AML-193 (cell line): ENCODE results near the gene MUC22.
"Not testable (repeated sequence)": the region's sequence is repeated elsewhere in the genome, so short reads cannot be mapped to it uniquely, and the experiment has no call there.

ENCODE experiments used
- DNase-seq, 2 experiments: peaks; one replicate each; lab custom pipeline; 2025; lab: John Stamatoyannopoulos, UW

The MUC22 gene

GRCh38 chr6:30998785-30999184 lies 11.5 kb upstream of the MUC22 start:
- DNase-seq, result no peak

GRCh38 chr6:31000067-31000860 lies 10.0 kb upstream of the MUC22 start:
- DNase-seq, result not testable (repeated sequence)

GRCh38 chr6:31001281-31001888 lies 8.9 kb upstream of the MUC22 start:
- no peak for DNase-seq

- no peak for DNase-seq
These were observed 7.8 kb upstream of the MUC22 start for GRCh38 chr6:31002471-31002870.

GRCh38 chr6:31004794-31005193 lies 5.5 kb upstream of the MUC22 start:
- no peak for DNase-seq

- DNase-seq, result no peak
These were observed 4.8 kb upstream of the MUC22 start for GRCh38 chr6:31005249-31006020.

DNA sequence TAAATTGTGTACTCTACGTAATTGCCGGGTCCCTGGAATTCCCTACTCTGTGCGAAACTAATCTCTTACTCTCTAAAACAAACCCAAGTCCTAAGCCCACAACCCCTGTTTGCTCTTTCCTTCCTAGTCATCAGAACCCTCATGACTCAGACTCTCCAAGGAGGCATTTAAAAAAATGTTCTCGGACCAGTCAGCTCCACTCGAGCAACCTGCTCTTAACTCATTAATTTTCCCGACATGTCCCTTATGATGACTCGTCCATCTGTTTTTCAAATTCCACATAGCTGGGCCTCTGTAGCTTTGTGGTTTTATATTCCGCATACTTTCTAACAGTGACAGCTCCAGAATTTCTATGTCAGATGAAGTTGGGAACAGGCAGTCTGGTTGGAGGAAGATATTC lies 2.6 kb upstream of the MUC22 start:
- DNase-seq, result no peak

GRCh38 chr6:31008165-31008564 lies 2.1 kb upstream of the MUC22 start:
- no peak for DNase-seq

DNA sequence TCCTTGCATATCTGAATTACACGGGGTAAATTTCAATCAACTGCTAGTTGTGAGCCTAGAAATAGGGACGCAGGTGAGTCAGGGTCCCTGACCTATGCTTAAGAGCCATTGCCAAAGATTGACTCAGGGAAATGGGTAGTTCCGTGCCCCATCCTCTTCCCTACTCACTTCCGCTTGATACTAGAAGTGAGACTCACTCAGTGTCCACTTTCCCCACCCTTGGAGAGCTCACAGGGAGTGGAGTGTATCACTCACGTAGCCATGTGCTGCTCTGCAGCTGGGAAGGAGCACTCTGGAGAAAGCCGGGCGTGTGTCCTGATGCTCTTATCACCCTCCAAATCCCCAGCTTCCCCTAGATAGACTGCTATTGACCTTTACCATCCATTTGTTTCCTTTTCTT lies 543 bp upstream of the MUC22 start:
- DNase-seq, result no peak

DNA sequence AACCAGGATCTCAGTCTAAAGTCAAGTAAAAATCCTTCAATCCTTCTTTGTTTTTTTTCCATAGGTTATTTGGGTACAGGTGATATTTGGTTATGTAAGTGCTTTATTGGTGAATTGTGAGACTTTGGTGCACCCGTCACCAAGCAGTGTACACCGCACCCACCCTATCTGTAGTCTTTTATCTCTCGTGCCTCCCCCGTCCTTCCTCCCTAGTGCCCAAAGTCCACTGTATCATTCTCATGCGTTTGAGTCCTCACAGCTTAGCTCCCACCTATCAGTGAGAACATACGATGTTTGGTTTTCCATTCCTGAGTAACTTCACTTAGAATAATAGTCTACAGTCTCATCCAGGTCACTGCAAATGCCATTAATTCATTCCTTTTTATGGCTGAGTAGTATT lies 879 bp downstream of the MUC22 start:
- no peak for DNase-seq

DNA sequence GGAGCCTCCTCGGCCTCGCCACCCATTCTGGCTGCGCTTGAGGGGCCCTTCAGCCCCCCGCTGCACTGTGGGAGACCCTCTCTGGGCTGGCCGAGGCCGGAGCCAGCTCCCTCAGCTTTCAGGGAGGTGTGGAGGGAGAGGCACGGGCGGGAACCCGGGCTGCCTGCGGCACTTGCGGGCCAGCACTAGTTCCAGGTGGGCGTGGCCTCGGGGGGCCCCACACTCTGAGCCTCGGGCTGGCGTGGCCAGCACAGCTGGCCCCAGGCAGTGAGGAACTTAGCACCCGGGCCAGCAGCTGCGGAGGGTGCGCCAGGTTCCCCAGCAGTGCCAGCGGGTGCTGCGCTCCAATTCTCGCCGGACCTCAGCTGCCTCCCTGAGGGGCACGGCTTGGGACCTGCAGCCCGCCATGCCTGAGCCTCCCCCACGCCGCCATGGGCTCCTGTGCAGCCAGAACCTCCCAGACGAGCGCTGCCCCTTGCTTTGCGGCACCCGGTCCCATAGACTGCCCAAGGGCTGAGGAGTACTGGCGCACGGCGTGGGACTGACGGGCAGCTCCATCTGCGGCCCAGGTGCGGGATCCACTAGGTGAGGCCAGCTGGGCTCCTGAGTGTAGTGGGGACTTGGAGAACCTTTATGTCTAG lies 6.5 kb downstream of the MUC22 start:
- no peak for DNase-seq

GRCh38 chr6:31017436-31017835 lies 7.2 kb downstream of the MUC22 start:
- not testable (repeated sequence) for DNase-seq

DNA sequence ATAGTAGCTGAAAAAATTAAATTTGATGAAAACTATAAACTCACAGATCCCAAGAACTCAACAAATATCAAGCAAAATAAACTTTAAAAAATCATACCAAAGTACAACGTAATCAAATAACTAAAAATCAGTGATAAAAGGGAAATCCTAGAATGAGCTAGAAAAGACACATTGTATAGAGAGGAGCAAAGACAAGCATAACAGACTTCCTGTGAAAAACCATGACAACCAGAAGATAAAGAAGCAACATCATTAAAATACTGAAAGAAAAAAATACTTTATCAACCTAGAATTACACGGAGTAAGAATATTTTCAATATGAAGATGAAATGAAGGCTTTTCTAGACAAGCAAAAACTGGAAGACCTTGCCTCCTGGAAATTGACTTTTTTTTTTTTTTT lies 9.8 kb downstream of the MUC22 start:
- no peak for DNase-seq

DNA sequence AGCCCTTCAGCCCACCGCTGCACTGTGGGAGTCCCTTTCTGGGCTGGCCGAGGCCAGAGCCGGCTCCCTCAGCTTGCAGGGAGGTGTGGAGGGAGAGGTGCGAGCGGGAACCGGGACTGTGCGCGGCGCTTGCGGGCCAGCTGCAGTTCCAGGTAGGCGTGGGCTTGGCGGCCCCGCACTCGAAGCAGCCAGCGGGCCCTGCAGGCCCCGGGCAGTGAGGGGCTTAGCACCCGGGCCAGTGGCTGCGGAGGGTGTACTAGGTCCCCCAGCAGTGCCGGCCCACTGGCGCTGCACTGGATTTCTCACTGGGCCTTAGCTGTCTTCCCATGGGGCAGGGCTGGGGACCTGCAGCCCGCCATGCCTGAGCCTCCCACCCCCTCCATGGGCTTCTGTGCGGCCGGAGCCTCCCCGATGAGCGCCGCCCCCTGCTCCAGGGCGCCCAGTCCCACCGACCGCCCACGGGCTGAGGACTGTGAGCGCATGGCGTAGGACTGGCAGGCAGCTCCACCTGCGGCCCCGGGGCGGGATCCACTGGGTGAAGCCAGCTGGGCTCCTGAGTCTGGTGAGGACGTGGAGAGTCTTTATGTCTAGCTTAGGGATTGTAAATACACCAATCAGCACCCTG lies 10.5 kb downstream of the MUC22 start:
- DNase-seq, result not testable (repeated sequence)

GRCh38 chr6:31021705-31022531 lies 11.6 kb downstream of the MUC22 start:
- not testable (repeated sequence) for DNase-seq

- DNase-seq, result no peak
These were observed 15.3 kb downstream of the MUC22 start for GRCh38 chr6:31025595-31025994.

DNA sequence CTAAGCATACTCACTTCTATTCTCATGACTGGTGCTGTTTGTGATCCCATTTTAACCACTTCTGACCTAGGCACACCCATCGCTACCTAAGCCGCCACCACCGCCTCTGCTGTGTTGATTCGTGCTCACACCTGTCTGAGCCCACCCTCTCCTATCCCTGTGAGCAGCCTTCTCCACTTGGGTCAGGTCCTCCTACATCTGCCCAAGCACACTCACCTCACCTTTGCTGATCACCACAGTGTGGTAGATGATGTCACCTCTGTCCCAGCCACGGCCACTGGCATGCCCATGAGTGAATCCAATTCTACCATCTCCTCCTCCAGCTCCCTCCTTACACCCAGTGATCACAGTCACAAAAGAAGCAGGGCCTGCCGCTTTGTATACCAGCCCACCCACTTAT lies 20.8 kb downstream of the MUC22 start:
- DNase-seq, result no peak

GRCh38 chr6:31033075-31033474 lies 22.8 kb downstream of the MUC22 start:
- DNase-seq, result no peak

GRCh38 chr6:31035862-31036497 lies 25.7 kb downstream of the MUC22 start:
- DNase-seq, result no peak

DNA sequence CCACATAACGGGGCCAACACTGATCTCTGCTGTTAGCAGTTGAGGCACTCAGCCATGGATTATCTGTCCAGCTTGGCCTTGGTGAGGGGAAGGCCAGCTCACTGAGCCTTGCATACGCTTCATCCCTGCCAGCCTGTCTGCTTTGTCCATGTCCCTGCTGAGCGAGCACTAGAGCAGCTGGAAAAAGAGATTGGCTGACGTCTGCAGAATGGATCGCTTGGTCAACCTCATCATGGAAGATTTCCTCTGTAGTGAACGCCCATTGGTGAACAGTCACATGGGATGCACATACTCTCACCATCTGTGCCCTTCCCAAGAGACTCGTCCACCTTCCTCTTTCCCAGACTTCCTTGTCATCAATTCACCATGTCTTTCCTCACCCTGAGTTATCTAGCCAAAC lies 26.9 kb downstream of the MUC22 start:
- no peak for DNase-seq

DNA sequence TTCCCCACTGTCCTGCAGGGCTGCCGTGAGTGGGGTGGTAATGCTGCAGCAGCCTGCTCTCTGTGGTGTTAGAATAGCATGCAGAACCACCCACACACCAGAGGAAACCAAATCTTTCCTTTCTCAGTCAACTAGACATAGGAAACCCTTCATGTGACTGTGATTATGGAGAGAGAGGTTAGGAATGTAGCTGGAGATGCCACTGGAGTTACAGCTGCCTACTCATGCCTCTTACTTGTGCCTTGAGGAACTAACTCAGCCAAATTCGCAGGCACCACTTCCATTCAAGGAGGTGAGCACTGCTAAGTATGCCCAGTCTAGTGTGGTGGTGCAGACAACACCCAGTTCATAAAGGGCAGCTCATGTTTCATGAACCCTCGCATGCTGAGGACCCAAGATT lies 27.4 kb downstream of the MUC22 start:
- DNase-seq, result no peak
